Kidney (tissue), 14 donors: Measurements from ENCODE around the gene ITGAL. TPM values are rescaled to one million over a fixed set of nuclear protein-coding genes. Genes with fewer than 3 reads are reported as not detected.

Experiments used
- DNase-seq, 5 donors: peaks; one replicate each; pipeline ENCODE4 v3.0.0-alpha.2; 2013 to 2020
- FAIRE-seq: peaks from 2 replicates; lab custom pipeline; 2012; peaks lifted over from hg19 to GRCh38; lab: Jason Lieb, UNC
- H3K27ac ChIP-seq, 2 donors: one replicate each; pipeline ENCODE4 v1.7.0; 2013; ENCODE audit warnings: low read depth in 2 of 2, low read length in 2 of 2, inconsistent platforms in 1 of 2
- H3K27me3 ChIP-seq: one replicate; pipeline ENCODE4 v1.7.1; 2013; ENCODE audit warnings: low read length, inconsistent platforms; ENCODE audit not compliant: control insufficient read depth, insufficient read depth
- H3K36me3 ChIP-seq, 3 donors: one replicate each; pipeline versions ENCODE4 v1.7.0 to v1.7.1; 2013; ENCODE audit warnings: low read length in 3 of 3, control low read depth in 1 of 3, inconsistent platforms in 1 of 3; ENCODE audit not compliant: insufficient read depth in 3 of 3, control insufficient read depth in 2 of 3
- H3K4me1 ChIP-seq, 3 donors: one replicate each; pipeline versions ENCODE4 v1.7.0 to v1.7.1; 2013; ENCODE audit warnings: low read length in 3 of 3, inconsistent platforms in 1 of 3, low read depth in 1 of 3; ENCODE audit not compliant: control insufficient read depth in 2 of 3, insufficient read depth in 2 of 3
- H3K4me3 ChIP-seq, 3 donors: one replicate each; pipeline versions ENCODE4 v1.7.0 to v1.8.1; 2013; ENCODE audit warnings: low read length in 3 of 3, control low read depth in 1 of 3, inconsistent platforms in 1 of 3
- H3K9ac ChIP-seq, 3 donors: one replicate each; pipeline versions ENCODE4 v1.7.0 to v1.7.1; 2013; ENCODE audit warnings: low read length in 3 of 3, control low read depth in 1 of 3, inconsistent platforms in 1 of 3
- H3K9me3 ChIP-seq, 3 donors: one replicate each; pipeline versions ENCODE4 v1.7.0 to v1.7.1; 2013; ENCODE audit warnings: low read length in 3 of 3, control low read depth in 1 of 3, inconsistent platforms in 1 of 3; ENCODE audit not compliant: control insufficient read depth in 2 of 3, insufficient read depth in 1 of 3
- CTCF ChIP-seq: IDR thresholded peaks from 3 replicates; pipeline ENCODE4 v1.5.1; 2012; ENCODE audit warnings: mild to moderate bottlenecking, moderate library complexity, borderline replicate concordance; ENCODE audit not compliant: insufficient read depth; ENCODE audit errors: extremely low read depth
- intact Hi-C: fragments of 100-400 bp; cut with DNase I; formaldehyde crosslinking; loops from one replicate; pipeline ENCODE4 v1.11.1; 2022
- polyA plus RNA-seq: library from polyadenylated mRNA; stranded (reverse); fragments of 350-450 nt; fragmentation: Illumina TruSeq; extraction: RNeasy Lipid Tissue Mini Kit (QIAGEN cat#74804); gene quantifications from one replicate; pipeline ENCODE4 v1.2.3, GENCODE V29; 2014; ENCODE audit warnings: low read depth, low replicate concordance; ENCODE audit not compliant: insufficient read depth
- total RNA-seq: library from RNA; stranded (reverse); fragmentation: NEBNext Ultra II Directional; extraction: Animal tissue kit (Norgen Biotek cat#: 25700); gene quantifications from one replicate; pipeline ENCODE4 v1.2.1, GENCODE V29; 2021
- donor health status: control.
- donor health status: control.
- donor health status: control.
- donor health status: control.
- donor health status: control.
- donor health status: DM: yes; HTN: yes; CAD: no.
- donor health status: Normal renal cell carcinoma (clear cell type).

Gene ITGAL
- total and polyA plus RNA-seq, 2 donors from 2014 or later = 0.56 to 19.6 TPM

GRCh38 chr16:30543067-30543466, 70.5 kb downstream of the ITGAL start:
- FAIRE-seq (no peak), DNase-seq (no peak)
- Histone ChIP-seq H3K36me3 (no peaks in the 10 kb centered on the region), H3K27ac (no peak overlapping the region), H3K9ac (no peak overlapping the region), H3K4me3 (no peak overlapping the region), H3K27me3 (no peaks in the 10 kb centered on the region), H3K9me3 (no peaks in the 10 kb centered on the region), H3K4me1 (no peaks in the 10 kb centered on the region)
- TF ChIP-seq CTCF = no peak
- intact Hi-C loops = no loop called here

- Histone ChIP-seq H3K4me3 (no peak overlapping the region), H3K36me3 (no peaks in the 10 kb centered on the region), H3K27me3 (no peaks in the 10 kb centered on the region), H3K27ac (no peak overlapping the region), H3K4me1 (no peaks in the 10 kb centered on the region), H3K9ac (no peak overlapping the region), H3K9me3 (no peaks in the 10 kb centered on the region)
- no peak for FAIRE-seq
- intact Hi-C loops = no loop called here
- TF ChIP-seq CTCF = no peak
- no peak for DNase-seq
Observed at GRCh38 chr16:30546115-30546514, 73.6 kb downstream of the ITGAL start.

GRCh38 chr16:30548416-30549253, 76.1 kb downstream of the ITGAL start:
- TF ChIP-seq CTCF = no peak
- FAIRE-seq = no peak
- Histone ChIP-seq H3K36me3 (peaks cover 0 to 5% (median under 1%) of the 10 kb centered on the region in 3 donors), H3K9ac (no peak overlapping the region), H3K27me3 (no peaks in the 10 kb centered on the region), H3K4me3 (no peak overlapping the region), H3K9me3 (no peaks in the 10 kb centered on the region), H3K4me1 (no peaks in the 10 kb centered on the region), H3K27ac (no peak overlapping the region)
- intact Hi-C loops = no loop called here
- DNase-seq = no peak
